Activated CD8-positive, alpha-beta T cell treated with anti-CD3 and anti-CD28 coated beads, Interleukin-2, amount 10 ng/mL, durations not matched to agents 7 days and 5 days (primary cell): ENCODE results near the gene ACVR1B. TPM values are rescaled to one million over a fixed set of nuclear protein-coding genes. Genes with fewer than 3 reads are reported as not detected.
A peak's percentile ranks its signal among the peaks of the same experiment; 100 is the strongest.
"Not testable (repeated sequence)": the region's sequence is repeated elsewhere in the genome, so short reads cannot be mapped to it uniquely, and the experiment has no call there.

Experiments
- ATAC-seq: fragments of 150-1000 bp; cut with Tn5 transposase; one replicate; pipeline ENCODE4 v1.10.0; 2021; ENCODE audit warnings: moderate library complexity
- CTCF ChIA-PET: fragments of 350-600 bp; sonication (Branson Sonifier 250); formaldehyde crosslinking; loops from one replicate; lab custom pipeline; 2021; ENCODE audit warnings: antibody characterized with exemption; lab: Charles Lee
- POLR2A ChIA-PET: fragments of 350-600 bp; sonication (Branson Sonifier 250); formaldehyde crosslinking; loops from one replicate; lab custom pipeline; 2021; ENCODE audit warnings: antibody characterized with exemption; lab: Charles Lee
- DNase-seq: peaks from one replicate; pipeline ENCODE4 v3.0.0-alpha.2; 2020
- H3K27ac Mint-ChIP-seq: one replicate; pipeline ENCODE4 v1.8.0; 2021; ENCODE audit warnings: mild to moderate bottlenecking, mixed read lengths
- H3K27me3 Mint-ChIP-seq: one replicate; pipeline ENCODE4 v1.8.0; 2021; ENCODE audit warnings: low read depth, mixed read lengths
- H3K36me3 Mint-ChIP-seq: one replicate; pipeline ENCODE4 v1.8.0; 2021; ENCODE audit warnings: low read depth, mixed read lengths
- H3K4me1 Mint-ChIP-seq: one replicate; pipeline ENCODE4 v1.8.0; 2021; ENCODE audit warnings: low read depth, mixed read lengths
- H3K4me3 Mint-ChIP-seq: one replicate; pipeline ENCODE4 v1.8.0; 2021; ENCODE audit warnings: mild to moderate bottlenecking, mixed read lengths
- H3K9me3 Mint-ChIP-seq: one replicate; pipeline ENCODE4 v1.8.0; 2022; ENCODE audit warnings: mixed read lengths; ENCODE audit not compliant: insufficient read depth
- total RNA-seq, 2 experiments: library from RNA; stranded (reverse); gene quantifications; one replicate each; pipeline ENCODE4 v1.2.3, GENCODE V29; 2021

The ACVR1B gene
- total RNA-seq, 2 experiments from 2014 or later, result 7.8 to 8.8 TPM

DNA sequence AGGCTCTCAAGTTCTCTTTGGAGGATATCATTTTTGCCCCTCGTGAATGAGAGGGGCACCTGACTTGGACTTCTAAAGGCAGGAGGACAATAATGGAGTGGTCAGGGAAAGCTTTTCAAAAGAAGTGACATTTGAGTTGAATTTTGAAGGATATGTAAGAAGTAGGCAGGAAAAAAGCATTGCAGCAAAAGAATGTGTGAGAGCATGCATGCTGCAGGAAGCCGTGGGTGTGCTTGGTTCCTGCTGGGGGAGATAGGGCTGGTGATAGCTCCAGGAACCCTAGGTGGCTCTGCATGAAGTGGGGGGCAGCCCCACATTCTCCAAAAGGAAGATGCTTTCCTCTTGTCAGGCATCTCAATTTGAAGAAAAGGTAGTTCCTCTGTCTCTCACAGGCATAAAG lies 23.1 kb downstream of the ACVR1B start:
- Mint-ChIP-seq H3K36me3 (peaks cover 21% of the 10 kb centered on the region), H3K27ac (peak overlapping the region; percentile 64), H3K9me3 (no peaks in the 10 kb centered on the region), H3K27me3 (no peaks in the 10 kb centered on the region), H3K4me1 (peaks cover 78% of the 10 kb centered on the region), H3K4me3 (peak overlapping the region; percentile 27)
- no peak for DNase-seq
- no peak for ATAC-seq
- ChIA-PET CTCF (interaction anchor here (1.0 to 5.1 kb wide), 10 partner anchors 8 to 94 kb away, joined by 3 to 46 read pairs (median 4); no protein-coding TSS in a partner anchor), POLR2A (no interaction called here)

- ChIA-PET POLR2A (no interaction called here), CTCF (interaction anchor here (1.0 to 5.1 kb wide), 10 partner anchors 9 to 93 kb away, joined by 3 to 46 read pairs (median 4); no protein-coding TSS in a partner anchor)
- Mint-ChIP-seq H3K4me3 (no peak overlapping the region), H3K4me1 (peaks cover 78% of the 10 kb centered on the region), H3K9me3 (no peaks in the 10 kb centered on the region), H3K36me3 (peaks cover 21% of the 10 kb centered on the region), H3K27ac (peak overlapping the region; percentile 37), H3K27me3 (no peaks in the 10 kb centered on the region)
- ATAC-seq (no peak), DNase-seq (no peak)
Observed at GRCh38 chr12:51975196-51975595, 23.7 kb downstream of the ACVR1B start.

DNA sequence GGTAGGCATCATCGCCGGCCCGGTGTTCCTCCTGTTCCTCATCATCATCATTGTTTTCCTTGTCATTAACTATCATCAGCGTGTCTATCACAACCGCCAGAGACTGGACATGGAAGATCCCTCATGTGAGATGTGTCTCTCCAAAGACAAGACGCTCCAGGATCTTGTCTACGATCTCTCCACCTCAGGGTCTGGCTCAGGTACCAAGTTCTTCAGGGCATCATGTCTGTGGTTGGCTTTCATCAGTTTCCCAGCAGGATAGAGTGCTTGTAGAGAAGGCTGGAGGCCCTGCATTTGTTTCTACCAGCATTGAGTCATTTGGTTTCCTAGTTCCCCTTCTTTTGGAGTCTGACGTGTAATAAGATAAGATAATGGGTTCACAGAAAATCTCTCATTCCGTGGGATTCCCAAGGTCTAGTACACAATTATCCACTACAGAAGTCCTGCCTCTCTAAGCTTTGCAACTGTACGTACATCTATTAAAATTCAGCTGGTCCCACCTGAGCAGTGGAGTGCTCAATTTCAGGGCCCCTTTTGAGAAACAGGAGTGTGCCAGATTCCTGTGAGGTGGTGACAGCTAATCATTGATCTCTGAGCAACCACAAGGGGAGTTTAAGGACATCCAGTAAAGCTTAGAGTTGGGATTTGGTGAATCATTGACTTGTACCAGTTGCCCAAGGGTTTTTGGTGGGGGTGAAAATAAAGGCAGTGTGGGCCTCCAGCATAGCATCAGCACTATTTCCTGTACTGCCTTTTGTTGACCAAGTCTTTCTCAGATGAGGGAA lies 25.1 kb downstream of the ACVR1B start:
- Mint-ChIP-seq H3K9me3 (no peaks in the 10 kb centered on the region), H3K36me3 (peaks cover 21% of the 10 kb centered on the region), H3K4me1 (peaks cover 74% of the 10 kb centered on the region), H3K4me3 (no peak overlapping the region), H3K27me3 (no peaks in the 10 kb centered on the region), H3K27ac (no peak overlapping the region)
- POLR2A ChIA-PET, result interaction anchor here (0.5 to 1.0 kb wide), 3 partner anchors 9 to 20 kb away, joined by 3 to 5 read pairs (median 4); no protein-coding TSS in a partner anchor
- no peak for DNase-seq
- ATAC-seq, result no peak
- CTCF ChIA-PET, result interaction anchor here (0.8 to 5.1 kb wide), 7 partner anchors 16 to 75 kb away, joined by 3 to 46 read pairs (median 6); partner anchors contain the start of gene NR4A1

- H3K27me3 Mint-ChIP-seq, result no peaks in the 10 kb centered on the region
- peaks cover 21% of the 10 kb centered on the region for H3K36me3 Mint-ChIP-seq
- no peak overlapping the region for H3K27ac Mint-ChIP-seq
- H3K4me3 Mint-ChIP-seq, result no peak overlapping the region
- ATAC-seq (no peak), DNase-seq (no peak)
- POLR2A ChIA-PET, result interaction anchor here (1.0 kb wide), 1 partner anchor 15 kb away, joined by 3 read pairs; no protein-coding TSS in a partner anchor
- peaks cover 67% of the 10 kb centered on the region for H3K4me1 Mint-ChIP-seq
- H3K9me3 Mint-ChIP-seq, result no peaks in the 10 kb centered on the region
- CTCF ChIA-PET, result interaction anchor here (0.8 to 5.1 kb wide), 10 partner anchors 15 to 153 kb away, joined by 3 to 46 read pairs (median 5); partner anchors contain the start of gene NR4A1
Observed at GRCh38 chr12:51977320-51977753, 25.8 kb downstream of the ACVR1B start.

DNA sequence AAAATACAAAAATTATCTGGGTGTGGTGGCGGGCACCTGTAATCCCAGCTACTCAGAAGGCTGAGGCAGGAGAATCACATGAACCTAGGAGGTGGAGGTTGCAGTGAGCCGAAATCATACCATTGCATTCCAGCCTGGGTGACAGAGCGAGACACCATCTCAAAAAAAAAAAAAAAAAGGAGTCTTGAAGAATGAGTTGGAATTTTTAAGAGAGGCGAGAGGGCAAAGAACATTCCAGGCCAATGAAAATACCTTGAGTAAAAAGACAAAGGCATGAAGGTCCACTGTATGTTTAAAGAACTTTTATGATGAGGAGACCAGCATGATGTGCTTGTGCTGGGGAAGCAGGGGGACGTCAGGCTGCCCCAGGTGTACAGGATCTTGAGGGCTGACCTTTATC lies 27.8 kb downstream of the ACVR1B start:
- H3K9me3 Mint-ChIP-seq, H3K27ac Mint-ChIP-seq, POLR2A ChIA-PET, DNase-seq, H3K27me3 Mint-ChIP-seq, ATAC-seq, H3K4me3 Mint-ChIP-seq: not testable (repeated sequence)
- CTCF ChIA-PET, result interaction anchor here (5.1 kb wide), 1 partner anchor 55 kb away, joined by 46 read pairs; no protein-coding TSS in a partner anchor
- Mint-ChIP-seq H3K36me3 (peaks cover 21% of the 10 kb centered on the region), H3K4me1 (peaks cover 47% of the 10 kb centered on the region)

GRCh38 chr12:51980051-51980808 lies 28.7 kb downstream of the ACVR1B start:
- ChIA-PET POLR2A (no interaction called here), CTCF (interaction anchor here (0.7 to 21.1 kb wide), 23 partner anchors 9 to 161 kb away, joined by 3 to 472 read pairs (median 4); no protein-coding TSS in a partner anchor)
- peak; percentile 79 for DNase-seq
- Mint-ChIP-seq H3K36me3 (peaks cover 18% of the 10 kb centered on the region), H3K4me3 (no peak overlapping the region), H3K27ac (peak overlapping the region; percentile 51), H3K9me3 (no peaks in the 10 kb centered on the region), H3K27me3 (no peaks in the 10 kb centered on the region), H3K4me1 (peaks cover 38% of the 10 kb centered on the region)
- peak; percentile 96 for ATAC-seq

GRCh38 chr12:51980809-51981127 lies 29.3 kb downstream of the ACVR1B start:
- ChIA-PET CTCF (interaction anchor here (0.7 to 21.1 kb wide), 24 partner anchors 9 to 161 kb away, joined by 3 to 472 read pairs (median 4); partner anchors contain the start of gene ACVR1B), POLR2A (no interaction called here)
- ATAC-seq, result no peak
- H3K27ac Mint-ChIP-seq, result no peak overlapping the region
- peaks cover 13% of the 10 kb centered on the region for H3K36me3 Mint-ChIP-seq
- H3K9me3 Mint-ChIP-seq, result no peaks in the 10 kb centered on the region
- H3K4me1 Mint-ChIP-seq, result peaks cover 32% of the 10 kb centered on the region
- no peak overlapping the region for H3K4me3 Mint-ChIP-seq
- H3K27me3 Mint-ChIP-seq, result no peaks in the 10 kb centered on the region
- DNase-seq, result no peak

DNA sequence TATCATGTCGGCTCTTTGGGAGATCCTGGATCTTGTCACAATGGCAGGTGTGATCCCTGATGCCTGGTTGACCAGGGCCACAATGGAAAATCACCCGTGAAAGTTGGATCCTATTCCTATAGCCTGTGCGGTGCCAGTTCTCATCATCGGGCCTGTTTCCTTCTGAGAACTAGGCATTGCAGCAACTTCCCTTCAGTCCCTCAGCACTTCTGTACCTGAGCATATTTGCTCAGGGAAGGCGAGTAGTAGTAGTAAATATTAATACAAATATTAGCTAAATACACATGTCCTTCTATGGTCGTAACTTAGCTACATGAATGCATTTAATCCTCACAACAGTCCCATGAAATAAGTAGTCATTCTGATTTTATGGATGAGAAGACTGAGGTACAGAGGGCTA lies 33.2 kb downstream of the ACVR1B start:
- H3K36me3 Mint-ChIP-seq, result no peaks in the 10 kb centered on the region
- no peak for ATAC-seq
- H3K27me3 Mint-ChIP-seq, result no peaks in the 10 kb centered on the region
- H3K4me3 Mint-ChIP-seq, result no peak overlapping the region
- DNase-seq, result no peak
- ChIA-PET CTCF (interaction anchor here (0.9 to 21.1 kb wide), 6 partner anchors 9 to 57 kb away, joined by 3 to 472 read pairs (median 4); no protein-coding TSS in a partner anchor), POLR2A (interaction anchor here (0.6 kb wide), 1 partner anchor 38 kb away, joined by 3 read pairs; no protein-coding TSS in a partner anchor)
- no peaks in the 10 kb centered on the region for H3K9me3 Mint-ChIP-seq
- H3K27ac Mint-ChIP-seq, result no peak overlapping the region
- H3K4me1 Mint-ChIP-seq, result peaks cover 13% of the 10 kb centered on the region

- ChIA-PET CTCF (interaction anchor here (1.0 to 21.1 kb wide), 5 partner anchors 10 to 36 kb away, joined by 3 to 472 read pairs (median 4); no protein-coding TSS in a partner anchor), POLR2A (interaction anchor here (0.6 to 1.2 kb wide), 2 partner anchors 9 to 37 kb away, joined by 3 to 4 read pairs; no protein-coding TSS in a partner anchor)
- H3K4me1 Mint-ChIP-seq, result peaks cover 7% of the 10 kb centered on the region
- DNase-seq (no peak), ATAC-seq (no peak)
- no peaks in the 10 kb centered on the region for H3K36me3 Mint-ChIP-seq
- no peaks in the 10 kb centered on the region for H3K27me3 Mint-ChIP-seq
- no peak overlapping the region for H3K27ac Mint-ChIP-seq
- H3K4me3 Mint-ChIP-seq, result no peak overlapping the region
- no peaks in the 10 kb centered on the region for H3K9me3 Mint-ChIP-seq
Observed at GRCh38 chr12:51985154-51985835, 33.8 kb downstream of the ACVR1B start.

- ATAC-seq, result no peak
- POLR2A ChIA-PET, result no interaction called here
- DNase-seq, result no peak
- CTCF ChIA-PET, result interaction anchor here (0.7 to 21.1 kb wide), 2 partner anchors 35 to 162 kb away, joined by 3 to 472 read pairs; no protein-coding TSS in a partner anchor
- no peaks in the 10 kb centered on the region for H3K36me3 Mint-ChIP-seq
- H3K9me3 Mint-ChIP-seq, result no peaks in the 10 kb centered on the region
- H3K4me3 Mint-ChIP-seq, result no peak overlapping the region
- H3K27me3 Mint-ChIP-seq, result no peaks in the 10 kb centered on the region
- H3K4me1 Mint-ChIP-seq, result no peaks in the 10 kb centered on the region
- H3K27ac Mint-ChIP-seq, result no peak overlapping the region
Observed at GRCh38 chr12:51986834-51987233, 35.3 kb downstream of the ACVR1B start.
